B cell (primary cell): Measurements from ENCODE around the gene GYS2. TPM values are rescaled to one million over a fixed set of nuclear protein-coding genes. Genes with fewer than 3 reads are reported as not detected.

ENCODE experiments used
- ATAC-seq: fragments of 200-7000 bp; cut with Tn5 transposase; one replicate; pipeline ENCODE4 v1.10.0; 2021; ENCODE audit warnings: low read depth, mild to moderate bottlenecking, moderate number of reproducible peaks, moderate library complexity
- CTCF ChIA-PET: fragments of 350-600 bp; sonication (Branson Sonifier 250); formaldehyde crosslinking; loops from one replicate; lab custom pipeline; 2021; ENCODE audit warnings: antibody characterized with exemption, inconsistent platforms; lab: Charles Lee
- POLR2A ChIA-PET: fragments of 350-600 bp; sonication (Branson Sonifier 250); formaldehyde crosslinking; loops from one replicate; lab custom pipeline; 2021; ENCODE audit warnings: antibody characterized with exemption; lab: Charles Lee
- DNase-seq: peaks from one replicate; pipeline ENCODE4 v3.0.0; 2013
- H2AFZ ChIP-seq: 2 replicates; pipeline ENCODE4 v1.6.1; 2012; ENCODE audit warnings: mild to moderate bottlenecking, low read depth, low read length; ENCODE audit not compliant: insufficient read depth, poor library complexity, severe bottlenecking
- H3K27ac ChIP-seq, 2 donors: 1 replicate in 1 of 2; 2 replicates in 1 of 2; pipeline ENCODE4 v1.5.1; 2012 to 2013; ENCODE audit warnings: low read length in 2 of 2, mild to moderate bottlenecking in 2 of 2, moderate library complexity in 1 of 2
- H3K27me3 ChIP-seq, 4 experiments: fragments of 200-600 bp in 1 of 4; sonication (generic) in 1 of 4; replicated peaks in 1 of 4; 1 replicate in 2 of 4; 2 replicates in 2 of 4; pipeline versions ENCODE4 v1.6.1 to v1.7.0; 2013 to 2016; ENCODE audit warnings: low read length in 3 of 4, mild to moderate bottlenecking in 2 of 4, mixed read lengths in 1 of 4, moderate library complexity in 1 of 4; ENCODE audit not compliant: insufficient read depth in 4 of 4, control insufficient read depth in 3 of 4; ENCODE audit errors: control extremely low read depth in 1 of 4
- H3K36me3 ChIP-seq, 2 experiments: replicated peaks in 1 of 2; 1 replicate in 1 of 2; 2 replicates in 1 of 2; pipeline versions ENCODE4 v1.6.1 to v1.7.1; 2013; ENCODE audit warnings: low read length in 1 of 2; ENCODE audit not compliant: insufficient read depth in 2 of 2, control insufficient read depth in 1 of 2; ENCODE audit errors: control extremely low read depth in 1 of 2, extremely low read depth in 1 of 2
- H3K4me1 ChIP-seq, 2 donors: fragments of 200-600 bp in 1 of 2; sonication (generic) in 1 of 2; 1 replicate in 1 of 2; 2 replicates in 1 of 2; pipeline versions ENCODE4 v1.5.1 to v1.6.1; 2013 to 2017; ENCODE audit warnings: low read length in 2 of 2; ENCODE audit not compliant: control insufficient read depth in 2 of 2, insufficient read depth in 2 of 2
- H3K4me2 ChIP-seq: replicated peaks from 2 replicates; pipeline ENCODE3; 2012; ENCODE audit warnings: mild to moderate bottlenecking, low read depth, low read length; ENCODE audit not compliant: poor library complexity, severe bottlenecking
- H3K4me3 ChIP-seq, 5 experiments: fragments of 200-600 bp in 1 of 5; sonication (generic) in 1 of 5; 1 replicate in 3 of 5; 2 replicates in 2 of 5; pipeline versions ENCODE4 v1.5.1 to v1.7.0; 2011 to 2016; ENCODE audit warnings: low read length in 4 of 5, mild to moderate bottlenecking in 4 of 5, low read depth in 2 of 5, control low read depth in 1 of 5, moderate library complexity in 1 of 5; ENCODE audit not compliant: insufficient read depth in 1 of 5; ENCODE audit errors: control extremely low read depth in 1 of 5, extremely low read depth in 1 of 5
- H3K79me2 ChIP-seq: fragments of 200-600 bp; sonication (generic); one replicate; pipeline ENCODE4 v1.6.0; 2016; ENCODE audit warnings: low read length; ENCODE audit not compliant: control insufficient read depth, insufficient read depth
- H3K9ac ChIP-seq: fragments of 200-600 bp; sonication (generic); 2 replicates; pipeline ENCODE4 v1.6.1; 2017; ENCODE audit warnings: mild to moderate bottlenecking, low read length, moderate library complexity
- H3K9me3 ChIP-seq, 3 donors: one replicate each; pipeline versions ENCODE4 v1.6.1 to v1.7.1; 2013; ENCODE audit warnings: low read length in 2 of 3; ENCODE audit not compliant: control insufficient read depth in 2 of 3, insufficient read depth in 1 of 3; ENCODE audit errors: control extremely low read depth in 1 of 3
- H4K20me1 ChIP-seq: 2 replicates; pipeline ENCODE4 v1.6.0; 2012; ENCODE audit warnings: mild to moderate bottlenecking, low read length; ENCODE audit not compliant: insufficient read depth, control insufficient read depth, poor library complexity, severe bottlenecking
- H3K27ac Mint-ChIP-seq: one replicate; pipeline ENCODE4 v1.8.0; 2021; ENCODE audit warnings: mixed read lengths
- H3K27me3 Mint-ChIP-seq: one replicate; pipeline ENCODE4 v1.8.0; 2021; ENCODE audit warnings: mixed read lengths
- H3K4me1 Mint-ChIP-seq: one replicate; pipeline ENCODE4 v1.8.0; 2021; ENCODE audit warnings: mixed read lengths
- H3K4me3 Mint-ChIP-seq: one replicate; pipeline ENCODE4 v1.8.0; 2021; ENCODE audit warnings: mixed read lengths
- H3K9me3 Mint-ChIP-seq: one replicate; pipeline ENCODE4 v1.8.0; 2022; ENCODE audit warnings: mixed read lengths; ENCODE audit not compliant: insufficient read depth
- EZH2 ChIP-seq: IDR thresholded peaks from 2 replicates; pipeline ENCODE4 v1.6.1; 2012; ENCODE audit warnings: borderline replicate concordance, low read depth, mild to moderate bottlenecking, moderate library complexity, low read length; ENCODE audit not compliant: insufficient read depth, poor library complexity, severe bottlenecking
- WGBS: methylation state at CpG from one replicate; pipeline ENCODE4 v1.1.5; 2013; ENCODE audit warnings: missing lambda C conversion rate; ENCODE audit not compliant: insufficient coverage; 5-methylcytosine and 5-hydroxymethylcytosine counted together
- intact Hi-C: fragments of 100-400 bp; cut with micrococcal nuclease; formaldehyde crosslinking; loops from one replicate; pipeline ENCODE4 v1.10.0; 2022
- polyA plus RNA-seq: library from polyadenylated mRNA; depleted of rRNA; stranded (reverse); fragments of >200 nt; gene quantifications from 2 replicates; pipeline ENCODE4 v1.2.3, GENCODE V29; 2012
- total RNA-seq, 2 donors: library from RNA; stranded (reverse); fragments of 120-200 nt in 1 of 2; gene quantifications; 1 replicate in 1 of 2; 2 replicates in 1 of 2; pipeline versions ENCODE4 v1.2.3 to v1.2.4, GENCODE V29; 2013 to 2022
- TF ChIP-seq, protein P1 (sequence below): fragments of 200-600 bp; IDR thresholded peaks from one replicate; pipeline ENCODE4 v1.8.0; 2022; ENCODE audit warnings: antibody characterized with exemption, mild to moderate bottlenecking

GYS2 gene
- total and polyA plus RNA-seq, 2 donors (not counting 1 experiment from before 2014, with no cell fraction given) = not detected

DNA sequence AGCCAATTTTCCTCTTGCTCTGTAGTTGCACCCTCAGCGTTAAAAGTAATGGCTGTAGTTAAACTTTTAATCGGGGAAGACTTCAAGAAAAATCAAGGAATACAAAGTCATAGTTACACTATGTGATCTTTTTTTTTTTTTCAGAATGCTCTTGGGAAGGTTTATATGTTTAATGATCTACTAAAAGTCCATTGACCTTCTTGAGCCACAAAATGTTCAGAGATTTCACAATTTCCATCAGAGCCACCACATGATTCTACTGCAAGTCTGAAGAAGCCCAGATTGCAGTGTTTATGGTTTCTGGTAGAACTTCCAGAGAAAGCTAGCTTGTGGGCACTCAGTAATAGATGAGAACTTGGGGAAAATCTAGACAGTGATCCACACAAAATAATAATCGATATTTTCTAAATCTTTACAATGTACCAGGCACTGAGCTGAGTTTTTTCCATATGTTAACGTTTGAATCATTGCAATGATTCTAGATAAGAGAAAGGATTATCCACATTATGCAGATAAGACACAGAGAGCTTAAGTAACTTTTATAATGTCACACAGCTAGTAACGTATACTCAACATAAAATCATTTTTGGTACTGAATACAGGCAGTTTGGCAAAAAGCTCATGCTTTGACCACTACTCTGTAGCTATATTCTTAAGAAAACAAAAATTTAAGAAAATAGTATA, 38.3 kb downstream of the GYS2 start:
- H3K27me3 ChIP-seq = no peaks in the 10 kb centered on the region
- no peak overlapping the region for H3K27ac Mint-ChIP-seq
- no peak overlapping the region for H3K27ac ChIP-seq
- no peak overlapping the region for H3K4me3 ChIP-seq
- no peak for TF ChIP-seq EZH2
- TF ChIP-seq, protein P1, sequence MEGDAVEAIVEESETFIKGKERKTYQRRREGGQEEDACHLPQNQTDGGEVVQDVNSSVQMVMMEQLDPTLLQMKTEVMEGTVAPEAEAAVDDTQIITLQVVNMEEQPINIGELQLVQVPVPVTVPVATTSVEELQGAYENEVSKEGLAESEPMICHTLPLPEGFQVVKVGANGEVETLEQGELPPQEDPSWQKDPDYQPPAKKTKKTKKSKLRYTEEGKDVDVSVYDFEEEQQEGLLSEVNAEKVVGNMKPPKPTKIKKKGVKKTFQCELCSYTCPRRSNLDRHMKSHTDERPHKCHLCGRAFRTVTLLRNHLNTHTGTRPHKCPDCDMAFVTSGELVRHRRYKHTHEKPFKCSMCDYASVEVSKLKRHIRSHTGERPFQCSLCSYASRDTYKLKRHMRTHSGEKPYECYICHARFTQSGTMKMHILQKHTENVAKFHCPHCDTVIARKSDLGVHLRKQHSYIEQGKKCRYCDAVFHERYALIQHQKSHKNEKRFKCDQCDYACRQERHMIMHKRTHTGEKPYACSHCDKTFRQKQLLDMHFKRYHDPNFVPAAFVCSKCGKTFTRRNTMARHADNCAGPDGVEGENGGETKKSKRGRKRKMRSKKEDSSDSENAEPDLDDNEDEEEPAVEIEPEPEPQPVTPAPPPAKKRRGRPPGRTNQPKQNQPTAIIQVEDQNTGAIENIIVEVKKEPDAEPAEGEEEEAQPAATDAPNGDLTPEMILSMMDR = no peak
- H3K9ac ChIP-seq = no peak overlapping the region
- DNase-seq (no peak), ATAC-seq (no peak)
- H3K9me3 ChIP-seq = no peaks in the 10 kb centered on the region
- H3K27me3 Mint-ChIP-seq = peaks cover 7% of the 10 kb centered on the region
- H4K20me1 ChIP-seq = no peaks in the 10 kb centered on the region
- H3K79me2 ChIP-seq = no peaks in the 10 kb centered on the region
- no peaks in the 10 kb centered on the region for H3K36me3 ChIP-seq
- no peak overlapping the region for H3K4me3 Mint-ChIP-seq
- H3K9me3 Mint-ChIP-seq = no peaks in the 10 kb centered on the region
- no peaks in the 10 kb centered on the region for H3K4me1 Mint-ChIP-seq
- H3K4me2 ChIP-seq = no peak overlapping the region
- no peak overlapping the region for H2AFZ ChIP-seq
- intact Hi-C loops = no loop called here
- no CpG with 5 or more reads among the region's 5 CpGs for WGBS
- CTCF ChIA-PET = interaction anchor here (0.5 kb wide), 1 partner anchor 282 kb away, joined by 3 read pairs; no protein-coding TSS in a partner anchor
- POLR2A ChIA-PET = no interaction called here
- H3K4me1 ChIP-seq = no peaks in the 10 kb centered on the region

DNA sequence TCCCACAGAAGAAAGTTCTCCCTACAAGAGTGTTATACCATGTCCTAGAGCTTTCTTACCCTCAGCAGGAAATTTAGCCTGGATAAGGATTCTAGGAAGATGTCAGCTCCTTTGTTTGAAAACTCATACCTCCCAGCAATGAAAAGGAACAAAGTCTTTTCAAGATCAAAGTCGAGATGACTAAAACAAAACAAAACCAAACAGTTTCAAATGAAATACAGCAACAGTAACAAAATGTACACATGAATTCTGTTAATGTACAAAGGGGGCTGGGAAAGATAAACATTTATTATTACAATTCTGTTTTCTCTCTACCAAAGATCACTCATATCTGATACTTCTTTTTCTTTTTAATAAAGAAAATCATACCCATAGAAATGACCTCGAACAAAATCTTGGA, 41.8 kb downstream of the GYS2 start:
- H3K27ac Mint-ChIP-seq = no peak overlapping the region
- H3K27me3 ChIP-seq = no peaks in the 10 kb centered on the region
- no peak overlapping the region for H3K9ac ChIP-seq
- no peaks in the 10 kb centered on the region for H3K36me3 ChIP-seq
- no peaks in the 10 kb centered on the region for H3K9me3 Mint-ChIP-seq
- H3K79me2 ChIP-seq = no peaks in the 10 kb centered on the region
- no peaks in the 10 kb centered on the region for H3K9me3 ChIP-seq
- H3K4me2 ChIP-seq = no peak overlapping the region
- POLR2A ChIA-PET = no interaction called here
- H3K4me3 ChIP-seq = no peak overlapping the region
- ATAC-seq (no peak), DNase-seq (no peak)
- TF ChIP-seq EZH2 = no peak
- TF ChIP-seq, protein P1 = no peak
- H3K27me3 Mint-ChIP-seq = peaks cover 11% of the 10 kb centered on the region
- CTCF ChIA-PET = no interaction called here
- no peak overlapping the region for H3K4me3 Mint-ChIP-seq
- H3K4me1 ChIP-seq = no peaks in the 10 kb centered on the region
- no peak overlapping the region for H3K27ac ChIP-seq
- H2AFZ ChIP-seq = no peak overlapping the region
- intact Hi-C loops = no loop called here
- H4K20me1 ChIP-seq = no peaks in the 10 kb centered on the region
- no CpG with 5 or more reads among the region's 2 CpGs for WGBS
- no peaks in the 10 kb centered on the region for H3K4me1 Mint-ChIP-seq
